Measurements from ENCODE around the gene JAKMIP1.

JAKMIP1 gene
- total RNA-seq = 2.3 to 20.3 (median 13.2) reads per million in 4 experiments

GRCh38 chr4:6200011-6200921 lies at the start of gene JAKMIP1:
Gene JAKMIP1 (minus strand): TSS chr4:6200549. CDS start chr4:6112850, 87,699 bp downstream.
- peak; percentile 31 for DNase-seq

GRCh38 chr4:6248394-6248793 lies 48.0 kb upstream of the JAKMIP1 start:
- DNase-seq = no peak

GRCh38 chr4:6246170-6246634 lies 45.9 kb upstream of the JAKMIP1 start:
- DNase-seq = no peak

- DNase-seq = no peak
Observed at GRCh38 chr4:6245246-6246169, 45.2 kb upstream of the JAKMIP1 start.

- DNase-seq = no peak
Observed at GRCh38 chr4:6242271-6243029, 42.1 kb upstream of the JAKMIP1 start.

- no peak for DNase-seq
Observed at GRCh38 chr4:6241062-6241845, 40.9 kb upstream of the JAKMIP1 start.

- no peak for DNase-seq
Observed at GRCh38 chr4:6239968-6240367, 39.6 kb upstream of the JAKMIP1 start.

GRCh38 chr4:6239486-6239885 lies 39.1 kb upstream of the JAKMIP1 start:
- no peak for DNase-seq

GRCh38 chr4:6236816-6237390 lies 36.6 kb upstream of the JAKMIP1 start:
- no peak for DNase-seq

- DNase-seq = no peak
Observed at GRCh38 chr4:6235901-6236640, 35.7 kb upstream of the JAKMIP1 start.

GRCh38 chr4:6235012-6235411 lies 34.7 kb upstream of the JAKMIP1 start:
- no peak for DNase-seq

GRCh38 chr4:6233929-6234328 lies 33.6 kb upstream of the JAKMIP1 start:
- no peak for DNase-seq

GRCh38 chr4:6232836-6233785 lies 32.8 kb upstream of the JAKMIP1 start:
- DNase-seq = no peak

GRCh38 chr4:6231663-6232165 lies 31.4 kb upstream of the JAKMIP1 start:
- no peak for DNase-seq

GRCh38 chr4:6230827-6231662 lies 30.7 kb upstream of the JAKMIP1 start:
- DNase-seq = no peak

GRCh38 chr4:6230502-6230785 lies 30.1 kb upstream of the JAKMIP1 start:
- DNase-seq = no peak

GRCh38 chr4:6229671-6230501 lies 29.5 kb upstream of the JAKMIP1 start:
- no peak for DNase-seq
